DMS114 treated with DMSO at 0.1 percent for 48 hours (cell line): ENCODE results near the gene STEAP1.
"Not testable (repeated sequence)": the region's sequence is repeated elsewhere in the genome, so short reads cannot be mapped to it uniquely, and the experiment has no call there.

Experiments
- DNase-seq: peaks from one replicate; lab custom pipeline; 2025; ENCODE audit not compliant: unreplicated experiment; lab: John Stamatoyannopoulos, UW

STEAP1 gene

GRCh38 chr7:90173127-90173844 lies 19.0 kb downstream of the STEAP1 start:
- no peak for DNase-seq

GRCh38 chr7:90175667-90176066 lies 21.4 kb downstream of the STEAP1 start:
- DNase-seq, result no peak

GRCh38 chr7:90176195-90176594 lies 21.9 kb downstream of the STEAP1 start:
- no peak for DNase-seq

- no peak for DNase-seq
Measured at GRCh38 chr7:90178166-90178565, 23.9 kb downstream of the STEAP1 start.

GRCh38 chr7:90178679-90179278 lies 24.5 kb downstream of the STEAP1 start:
- DNase-seq, result no peak

- DNase-seq, result no peak
Measured at GRCh38 chr7:90180011-90180585, 25.8 kb downstream of the STEAP1 start.

GRCh38 chr7:90180649-90181048 lies 26.4 kb downstream of the STEAP1 start:
- DNase-seq, result no peak

GRCh38 chr7:90181485-90181884 lies 27.2 kb downstream of the STEAP1 start:
- no peak for DNase-seq

GRCh38 chr7:90186290-90186689 lies 32.0 kb downstream of the STEAP1 start:
- DNase-seq, result not testable (repeated sequence)

- DNase-seq, result no peak
Measured at GRCh38 chr7:90187507-90188050, 33.3 kb downstream of the STEAP1 start.

- no peak for DNase-seq
Measured at GRCh38 chr7:90188281-90188680, 34.0 kb downstream of the STEAP1 start.

- no peak for DNase-seq
Measured at GRCh38 chr7:90190995-90191394, 36.7 kb downstream of the STEAP1 start.

GRCh38 chr7:90191648-90192047 lies 37.4 kb downstream of the STEAP1 start:
- no peak for DNase-seq

GRCh38 chr7:90192876-90193750 lies 38.8 kb downstream of the STEAP1 start:
- no peak for DNase-seq

GRCh38 chr7:90194911-90195809 lies 40.9 kb downstream of the STEAP1 start:
- DNase-seq, result no peak

GRCh38 chr7:90201500-90202195 lies 47.4 kb downstream of the STEAP1 start:
- no peak for DNase-seq

- DNase-seq, result no peak
Measured at GRCh38 chr7:90207956-90208355, 53.7 kb downstream of the STEAP1 start.

- DNase-seq, result no peak
Measured at GRCh38 chr7:90209776-90210175, 55.5 kb downstream of the STEAP1 start.

GRCh38 chr7:90210475-90210874 lies 56.2 kb downstream of the STEAP1 start:
- no peak for DNase-seq

GRCh38 chr7:90210981-90211380 lies 56.7 kb downstream of the STEAP1 start:
- no peak for DNase-seq
